HEK293 (cell line): ENCODE measurements around the gene SHISA6.

Source experiments
- CTCF ChIA-PET: fragments of 350-600 bp; formaldehyde crosslinking; extraction: SDS; loops from one replicate; lab custom pipeline; 2021; ENCODE audit warnings: antibody characterized with exemption; lab: Yijun Ruan, JAX
- POLR2A ChIA-PET: fragments of 300-600 bp; formaldehyde crosslinking; extraction: SDS; loops from one replicate; lab custom pipeline; 2020; ENCODE audit warnings: antibody characterized with exemption, inconsistent platforms; lab: Yijun Ruan, JAX
- H3K27ac ChIP-seq: fragments of 200-500 bp; sonication (Bioruptor generic); 2 replicates; pipeline ENCODE4 v1.5.1; 2014; ENCODE audit warnings: low read depth, low read length, control low read depth, inconsistent platforms; ENCODE audit errors: extremely low read depth
- H3K36me3 ChIP-seq, 2 experiments: fragments of 200-500 bp in 1 of 2; sonication (Bioruptor generic) in 1 of 2; 1 replicate in 1 of 2; 2 replicates in 1 of 2; pipeline ENCODE4 v1.5.1; 2014 to 2017; ENCODE audit warnings: inconsistent platforms in 2 of 2, low read length in 2 of 2; ENCODE audit not compliant: control insufficient read depth in 2 of 2, insufficient read depth in 1 of 2
- H3K4me1 ChIP-seq: fragments of 200-500 bp; sonication (Bioruptor generic); 2 replicates; pipeline ENCODE4 v1.5.1; 2014; ENCODE audit warnings: mild to moderate bottlenecking, low read length, inconsistent platforms; ENCODE audit not compliant: control insufficient read depth, insufficient read depth
- H3K4me3 ChIP-seq: 2 replicates; pipeline ENCODE4 v1.5.1; 2011; ENCODE audit warnings: low read depth, mild to moderate bottlenecking, control low read depth, low read length, moderate library complexity
- H3K9me3 ChIP-seq: fragments of 200-500 bp; sonication (Bioruptor generic); 2 replicates; pipeline ENCODE4 v1.5.1; 2014; ENCODE audit warnings: low read depth, low read length, inconsistent platforms; ENCODE audit not compliant: control insufficient read depth, insufficient read depth
- KLF1 ChIP-seq: fragments of 450-650 bp; formaldehyde crosslinking; IDR thresholded peaks from 2 replicates; pipeline ENCODE4 v1.5.1; 2016; ENCODE audit warnings: missing biosample characterization, missing genetic modification characterization
- PATZ1 ChIP-seq: fragments of 450-650 bp; formaldehyde crosslinking; IDR thresholded peaks from 2 replicates; pipeline ENCODE4 v1.5.1; 2016; ENCODE audit warnings: missing biosample characterization, missing genetic modification characterization
- PRDM1 ChIP-seq: fragments of 450-650 bp; formaldehyde crosslinking; IDR thresholded peaks from 2 replicates; pipeline ENCODE4; 2016; ENCODE audit warnings: missing biosample characterization, missing genetic modification characterization
- PRDM2 ChIP-seq: fragments of 450-650 bp; formaldehyde crosslinking; IDR thresholded peaks from 2 replicates; pipeline ENCODE4 v1.5.1; 2016; ENCODE audit warnings: missing biosample characterization, missing genetic modification characterization, borderline replicate concordance
- WT1 ChIP-seq: fragments of 450-650 bp; formaldehyde crosslinking; IDR thresholded peaks from 2 replicates; pipeline ENCODE4 v1.5.1; 2016; ENCODE audit warnings: missing biosample characterization, missing genetic modification characterization
- ZBTB21 ChIP-seq: fragments of 450-650 bp; formaldehyde crosslinking; IDR thresholded peaks from 2 replicates; pipeline ENCODE4 v1.5.1; 2017; ENCODE audit warnings: missing biosample characterization, missing genetic modification characterization
- ZFHX2 ChIP-seq: fragments of 450-650 bp; formaldehyde crosslinking; conservative IDR thresholded peaks from 2 replicates; pipeline ENCODE4 v1.5.1; 2016; ENCODE audit warnings: missing biosample characterization, missing genetic modification characterization
- ZNF138 ChIP-seq: fragments of 450-650 bp; formaldehyde crosslinking; IDR thresholded peaks from 2 replicates; pipeline ENCODE4 v1.5.1; 2016; ENCODE audit warnings: missing biosample characterization, missing genetic modification characterization, borderline replicate concordance
- ZNF146 ChIP-seq: fragments of 450-650 bp; formaldehyde crosslinking; IDR thresholded peaks from 2 replicates; pipeline ENCODE4 v1.5.1; 2016; ENCODE audit warnings: missing biosample characterization, missing genetic modification characterization
- ZNF174 ChIP-seq: fragments of 450-650 bp; formaldehyde crosslinking; IDR thresholded peaks from 2 replicates; pipeline ENCODE4 v1.5.0; 2017; ENCODE audit warnings: missing biosample characterization, mild to moderate bottlenecking, missing genetic modification characterization
- ZNF175 ChIP-seq: fragments of 450-650 bp; formaldehyde crosslinking; IDR thresholded peaks from 2 replicates; pipeline ENCODE4 v1.5.1; 2016; ENCODE audit warnings: missing biosample characterization, missing genetic modification characterization
- ZNF274 ChIP-seq, 2 experiments: fragments of 200-500 bp in 1 of 2; fragments of 450-650 bp in 1 of 2; sonication (Bioruptor generic) in 1 of 2; formaldehyde crosslinking in 1 of 2; IDR thresholded peaks; 2 replicates each; pipeline versions ENCODE4 v1.5.1 to v1.6.1; 2014 to 2016; ENCODE audit warnings: borderline replicate concordance in 1 of 2, inconsistent platforms in 1 of 2, low read length in 1 of 2, missing biosample characterization in 1 of 2, missing genetic modification characterization in 1 of 2
- ZNF302 ChIP-seq: fragments of 450-650 bp; formaldehyde crosslinking; IDR thresholded peaks from 2 replicates; pipeline ENCODE4 v1.5.1; 2016; ENCODE audit warnings: missing biosample characterization, missing genetic modification characterization, low read depth
- ZNF354C ChIP-seq: fragments of 450-650 bp; formaldehyde crosslinking; IDR thresholded peaks from 2 replicates; pipeline ENCODE4 v1.5.1; 2016; ENCODE audit warnings: missing biosample characterization, missing genetic modification characterization, low read depth, borderline replicate concordance
- ZNF366 ChIP-seq: fragments of 450-650 bp; formaldehyde crosslinking; conservative IDR thresholded peaks from 2 replicates; pipeline ENCODE4 v1.5.1; 2016; ENCODE audit warnings: missing biosample characterization, missing genetic modification characterization
- ZNF48 ChIP-seq: fragments of 450-650 bp; formaldehyde crosslinking; IDR thresholded peaks from 2 replicates; pipeline ENCODE4 v1.5.1; 2016; ENCODE audit warnings: missing biosample characterization, missing genetic modification characterization
- ZNF529 ChIP-seq: fragments of 450-650 bp; formaldehyde crosslinking; IDR thresholded peaks from 2 replicates; pipeline ENCODE4 v1.5.1; 2017; ENCODE audit warnings: missing genetic modification characterization, missing biosample characterization; ENCODE audit not compliant: insufficient replicate concordance
- ZNF600 ChIP-seq: fragments of 450-650 bp; formaldehyde crosslinking; IDR thresholded peaks from 2 replicates; pipeline ENCODE4 v1.5.1; 2016; ENCODE audit warnings: missing biosample characterization, missing genetic modification characterization
- ZNF707 ChIP-seq: fragments of 450-650 bp; formaldehyde crosslinking; IDR thresholded peaks from 2 replicates; pipeline ENCODE4 v1.5.1; 2016; ENCODE audit warnings: missing biosample characterization, missing genetic modification characterization
- ZNF776 ChIP-seq: fragments of 450-650 bp; formaldehyde crosslinking; IDR thresholded peaks from 2 replicates; pipeline ENCODE4 v1.5.0; 2017; ENCODE audit warnings: missing biosample characterization, missing genetic modification characterization, borderline replicate concordance
- ZNF792 ChIP-seq: fragments of 450-650 bp; formaldehyde crosslinking; IDR thresholded peaks from 2 replicates; pipeline ENCODE4 v1.5.1; 2016; ENCODE audit warnings: missing biosample characterization, missing genetic modification characterization
- TF ChIP-seq, protein P1 (sequence below): fragments of 450-650 bp; formaldehyde crosslinking; IDR thresholded peaks from 2 replicates; pipeline ENCODE4 v1.5.1; 2016; ENCODE audit warnings: missing biosample characterization, missing genetic modification characterization

SHISA6 gene

GRCh38 chr17:11239379-11239970 lies 1.5 kb upstream of the SHISA6 start (continued):
- TF ChIP-seq ZNF274 (IDR thresholded peaks at IDR 0.05; ENCODE audit: low read length) = no peak
- TF ChIP-seq ZNF274 (tag by site-specific recombination; IDR thresholded peaks at IDR 0.05; ENCODE audit: borderline replicate concordance) = no peak
- TF ChIP-seq WT1 (tag by site-specific recombination) = no peak
- no peak for TF ChIP-seq ZNF600 (tag by site-specific recombination)

DNA sequence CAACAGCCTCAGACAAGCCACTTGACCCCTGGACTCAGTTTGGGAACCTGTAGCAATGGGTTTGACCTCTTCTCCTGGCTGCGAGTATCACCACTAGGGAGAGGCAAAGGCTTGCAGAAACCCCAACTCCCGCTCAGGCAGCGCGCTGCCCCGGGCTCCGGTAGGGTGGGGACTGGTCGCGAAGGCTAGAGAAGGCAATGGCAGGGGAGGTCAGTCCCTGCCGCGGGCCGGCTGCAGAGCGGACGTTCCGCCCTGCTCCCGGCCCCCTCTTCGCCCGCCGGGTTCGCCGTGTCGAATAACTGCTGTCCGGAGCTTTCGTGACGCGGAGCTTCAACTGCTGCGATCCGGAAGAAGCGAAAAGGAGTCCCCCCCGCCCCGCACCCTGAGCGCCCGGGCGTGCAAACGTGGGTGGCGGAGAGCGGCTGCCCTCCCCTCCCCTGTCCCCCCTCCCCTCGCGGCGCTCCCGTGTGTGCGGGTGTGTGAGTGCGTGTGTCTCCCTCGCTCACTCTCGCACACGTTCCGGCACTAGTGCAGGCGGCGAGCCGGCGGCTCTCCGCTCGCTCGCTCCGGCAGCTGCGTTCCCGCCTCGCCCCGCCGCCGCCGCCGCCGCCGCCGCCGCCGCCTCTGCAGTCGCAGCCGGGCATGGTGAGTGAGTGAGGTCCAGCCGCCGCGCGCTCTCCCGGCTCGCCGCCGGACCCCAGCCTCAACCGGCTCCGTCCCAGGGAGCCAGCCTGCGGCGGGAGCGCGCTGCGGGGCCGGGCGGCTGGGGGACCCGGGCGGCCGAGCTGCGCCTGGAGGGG lies 772 bp upstream of the SHISA6 start:
- TF ChIP-seq ZNF48 (tag by site-specific recombination) = no peak
- no peak for TF ChIP-seq ZNF146 (tag by site-specific recombination)
- no peak for TF ChIP-seq PATZ1 (tag by site-specific recombination)
- Histone ChIP-seq H3K4me1 (no peaks in the 10 kb centered on the region), H3K4me3 (peak overlapping the region; percentile 13), H3K9me3 (no peaks in the 10 kb centered on the region), H3K36me3 (no peaks in the 10 kb centered on the region), H3K27ac (no peak overlapping the region)
- ChIA-PET CTCF (no interaction called here), POLR2A (no interaction called here)

GRCh38 chr17:11241611-11242226 lies 706 bp downstream of the SHISA6 start:
- Histone ChIP-seq H3K4me1 (no peaks in the 10 kb centered on the region), H3K36me3 (no peaks in the 10 kb centered on the region), H3K9me3 (no peaks in the 10 kb centered on the region), H3K27ac (no peak overlapping the region), H3K4me3 (no peak overlapping the region)
- CTCF ChIA-PET = no interaction called here
- POLR2A ChIA-PET = no interaction called here
- TF ChIP-seq ZNF175 (no peak), ZNF354C (tag by site-specific recombination) (no peak), ZFHX2 (tag by site-specific recombination) (no peak), ZNF138 (no peak), ZNF366 (tag by site-specific recombination) (no peak), ZNF174 (tag by site-specific recombination) (no peak), ZNF302 (no peak), ZNF792 (tag by site-specific recombination) (no peak), PRDM1 (no peak), PRDM2 (tag by site-specific recombination) (no peak), ZBTB21 (tag by site-specific recombination) (no peak), ZNF776 (tag by site-specific recombination) (no peak), KLF1 (tag by site-specific recombination) (no peak), ZNF529 (tag by site-specific recombination) (no peak), ZNF707 (tag by site-specific recombination) (no peak)
- TF ChIP-seq, protein P1, sequence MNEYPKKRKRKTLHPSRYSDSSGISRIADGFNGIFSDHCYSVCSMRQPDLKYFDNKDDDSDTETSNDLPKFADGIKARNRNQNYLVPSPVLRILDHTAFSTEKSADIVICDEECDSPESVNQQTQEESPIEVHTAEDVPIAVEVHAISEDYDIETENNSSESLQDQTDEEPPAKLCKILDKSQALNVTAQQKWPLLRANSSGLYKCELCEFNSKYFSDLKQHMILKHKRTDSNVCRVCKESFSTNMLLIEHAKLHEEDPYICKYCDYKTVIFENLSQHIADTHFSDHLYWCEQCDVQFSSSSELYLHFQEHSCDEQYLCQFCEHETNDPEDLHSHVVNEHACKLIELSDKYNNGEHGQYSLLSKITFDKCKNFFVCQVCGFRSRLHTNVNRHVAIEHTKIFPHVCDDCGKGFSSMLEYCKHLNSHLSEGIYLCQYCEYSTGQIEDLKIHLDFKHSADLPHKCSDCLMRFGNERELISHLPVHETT (tag by site-specific recombination) = no peak
